IMR-90 (cell line): ENCODE data around the gene ZDHHC14. TPM values are rescaled to one million over a fixed set of nuclear protein-coding genes. Genes with fewer than 3 reads are reported as not detected.

ENCODE experiments used
- ATAC-seq: fragments of 200-7000 bp; cut with Tn5 transposase; 2 replicates; pipeline ENCODE4 v1.9.1; 2020; ENCODE audit warnings: low read depth, mild to moderate bottlenecking, moderate library complexity
- BruUV-seq: library from RNA; stranded (reverse); fragments of 400-500 nt; replicated peaks from 2 replicates; lab custom pipeline; 2021; lab: Mats Ljungman, UMichigan
- CTCF ChIA-PET: fragments of 300-600 bp; formaldehyde crosslinking; extraction: SDS; loops from one replicate; lab custom pipeline; 2021; ENCODE audit warnings: antibody characterized with exemption; lab: Yijun Ruan, JAX
- POLR2A ChIA-PET: fragments of 300-600 bp; sonication (Branson Sonifier 250); formaldehyde crosslinking; loops from one replicate; lab custom pipeline; 2022; ENCODE audit warnings: antibody characterized with exemption; ENCODE audit not compliant: unreplicated experiment; lab: Charles Lee
- DNase-seq: peaks from one replicate; pipeline ENCODE4 v3.0.0; 2013
- H2AFZ ChIP-seq: replicated peaks from 2 replicates; pipeline ENCODE3; 2013; ENCODE audit warnings: low read length, mild to moderate bottlenecking; ENCODE audit not compliant: poor library complexity
- H2AK5ac ChIP-seq: 2 replicates; pipeline ENCODE4 v1.6.1; 2013; ENCODE audit warnings: low read depth, low read length, inconsistent platforms
- H2AK9ac ChIP-seq: replicated peaks from 2 replicates; pipeline ENCODE3; 2013; ENCODE audit warnings: mild to moderate bottlenecking, low read depth, low read length, moderate library complexity; ENCODE audit not compliant: poor library complexity
- H2BK120ac ChIP-seq: 2 replicates; pipeline ENCODE4 v1.6.1; 2013; ENCODE audit warnings: low read depth, low read length, inconsistent platforms
- H2BK15ac ChIP-seq: 3 replicates; pipeline ENCODE4 v1.6.1; 2013; ENCODE audit warnings: low read depth, low read length, inconsistent platforms
- H2BK20ac ChIP-seq: 2 replicates; pipeline ENCODE4 v1.6.1; 2013; ENCODE audit warnings: low read depth, mild to moderate bottlenecking, inconsistent platforms, low read length, moderate library complexity
- H2BK5ac ChIP-seq: 2 replicates; pipeline ENCODE4 v1.6.1; 2013; ENCODE audit warnings: mild to moderate bottlenecking, low read depth, low read length, inconsistent platforms; ENCODE audit not compliant: poor library complexity, severe bottlenecking
- H3K14ac ChIP-seq: replicated peaks from 2 replicates; pipeline ENCODE4 v1.6.1; 2013; ENCODE audit warnings: low read depth, low read length, inconsistent platforms
- H3K18ac ChIP-seq: 2 replicates; pipeline ENCODE4 v1.6.1; 2013; ENCODE audit warnings: low read depth, low read length, control low read depth
- H3K23ac ChIP-seq: 2 replicates; pipeline ENCODE4 v1.6.1; 2013; ENCODE audit warnings: low read depth, low read length, inconsistent platforms
- H3K27ac ChIP-seq: 2 replicates; pipeline ENCODE4 v1.5.1; 2013; ENCODE audit warnings: mild to moderate bottlenecking, control low read depth, low read length; ENCODE audit not compliant: insufficient read depth
- H3K27me3 ChIP-seq: 2 replicates; pipeline ENCODE4 v1.6.1; 2013; ENCODE audit warnings: low read length; ENCODE audit not compliant: control insufficient read depth, insufficient read depth
- H3K36me3 ChIP-seq: 2 replicates; pipeline ENCODE4 v1.6.1; 2013; ENCODE audit warnings: low read length, mixed read lengths; ENCODE audit not compliant: control insufficient read depth, insufficient read depth
- H3K4ac ChIP-seq: 2 replicates; pipeline ENCODE4 v1.6.1; 2013; ENCODE audit warnings: low read depth, low read length, inconsistent platforms
- H3K4me1 ChIP-seq: 2 replicates; pipeline ENCODE4 v1.6.1; 2013; ENCODE audit warnings: low read length, mixed read lengths; ENCODE audit not compliant: control insufficient read depth, insufficient read depth
- H3K4me2 ChIP-seq: 2 replicates; pipeline ENCODE4 v1.6.1; 2013; ENCODE audit warnings: low read depth, mild to moderate bottlenecking, control low read depth, low read length, moderate library complexity
- H3K4me3 ChIP-seq: 2 replicates; pipeline ENCODE4 v1.5.1; 2013; ENCODE audit warnings: low read depth, mild to moderate bottlenecking, control low read depth, low read length, moderate library complexity; ENCODE audit not compliant: insufficient read depth
- H3K56ac ChIP-seq: 2 replicates; pipeline ENCODE4 v1.6.1; 2013; ENCODE audit warnings: low read length, inconsistent platforms; ENCODE audit not compliant: insufficient read depth; ENCODE audit errors: extremely low read depth
- H3K79me1 ChIP-seq, 2 experiments: 2 replicates each; pipeline ENCODE4 v1.6.1; 2013; ENCODE audit warnings: low read length in 2 of 2, inconsistent platforms in 1 of 2, low read depth in 1 of 2
- H3K9ac ChIP-seq: 2 replicates; pipeline ENCODE4 v1.6.1; 2013; ENCODE audit warnings: low read depth, low read length, control low read depth
- H3K9me1 ChIP-seq: 2 replicates; pipeline ENCODE4 v1.6.1; 2013; ENCODE audit warnings: low read length, inconsistent platforms; ENCODE audit not compliant: insufficient read depth
- H3K9me3 ChIP-seq: 2 replicates; pipeline ENCODE4 v1.6.1; 2013; ENCODE audit warnings: low read length; ENCODE audit not compliant: control insufficient read depth, insufficient read depth
- H4K20me1 ChIP-seq: 2 replicates; pipeline ENCODE4 v1.6.1; 2013; ENCODE audit warnings: low read length, inconsistent platforms; ENCODE audit not compliant: insufficient read depth
- H4K5ac ChIP-seq: 2 replicates; pipeline ENCODE4 v1.6.1; 2013; ENCODE audit warnings: mild to moderate bottlenecking, low read depth, low read length, control low read depth
- H4K8ac ChIP-seq, 2 experiments: 2 replicates each; pipeline ENCODE4 v1.6.1; 2013; ENCODE audit warnings: low read depth in 2 of 2, low read length in 2 of 2, control low read depth in 1 of 2, inconsistent platforms in 1 of 2
- H4K91ac ChIP-seq: 2 replicates; pipeline ENCODE4 v1.6.1; 2013; ENCODE audit warnings: low read depth, low read length, inconsistent platforms; ENCODE audit not compliant: insufficient read depth
- BHLHE40 ChIP-seq: fragments of 150-350 bp; IDR thresholded peaks from 2 replicates; pipeline ENCODE4 v1.6.1; 2016; ENCODE audit warnings: mild to moderate bottlenecking, low read depth, low read length
- CEBPB ChIP-seq: IDR thresholded peaks from 2 replicates; pipeline ENCODE4 v1.6.1; 2012; ENCODE audit warnings: low read depth, low read length, improper control_type of control experiment
- CHD1 ChIP-seq: IDR thresholded peaks from 2 replicates; pipeline ENCODE4 v1.6.1; 2012; ENCODE audit warnings: low read depth, low read length, improper control_type of control experiment
- ELK1 ChIP-seq: fragments of 150-350 bp; IDR thresholded peaks from 2 replicates; pipeline ENCODE4 v1.6.1; 2016; ENCODE audit warnings: low read depth, mild to moderate bottlenecking, low read length, moderate library complexity, borderline replicate concordance
- MAFK ChIP-seq: IDR thresholded peaks from 2 replicates; pipeline ENCODE4 v1.6.1; 2012; ENCODE audit warnings: low read depth, low read length, improper control_type of control experiment
- NFE2L2 ChIP-seq: fragments of 150-350 bp; IDR thresholded peaks from 2 replicates; pipeline ENCODE4 v1.6.1; 2016; ENCODE audit warnings: low read depth, mild to moderate bottlenecking, low read length
- WGBS, 2 experiments: methylation state at CpG; one replicate each; pipeline versions ENCODE4 v1.1.5 to v1.1.7; 2013; ENCODE audit warnings: missing lambda C conversion rate in 2 of 2; ENCODE audit not compliant: insufficient read length in 1 of 2; ENCODE audit errors: extremely low coverage in 2 of 2; 5-methylcytosine and 5-hydroxymethylcytosine counted together
- dilution Hi-C: fragments of 300-500 bp; cut with HindIII; formaldehyde crosslinking; loops from one replicate; pipeline ENCODE4 v1.14.3; 2018; ENCODE audit warnings: low sequenced_read_pairs; ENCODE audit not compliant: unreplicated experiment
- in situ Hi-C: fragments of 300-500 bp; cut with MboI; formaldehyde crosslinking; loops from 3 replicates; pipeline ENCODE4 v1.14.3; 2019; ENCODE audit warnings: low sequenced_read_pairs, inconsistent platforms, mixed read lengths
- intact Hi-C: fragments of 100-400 bp; cut with micrococcal nuclease; formaldehyde crosslinking; loops from 2 replicates; pipeline ENCODE4 v1.10.0; 2022
- polyA plus RNA-seq, 3 experiments: library from polyadenylated mRNA; depleted of rRNA; stranded (reverse); fragments of >200 nt; gene quantifications; 2 replicates each; pipeline ENCODE4 v1.2.3, GENCODE V29; 2012; ENCODE audit warnings: low replicate concordance in 1 of 3
- total RNA-seq: library from RNA; depleted of rRNA; stranded (reverse); fragments of >200 nt; gene quantifications from 2 replicates; pipeline ENCODE4 v1.2.3, GENCODE V29; 2012

Gene ZDHHC14
- total and polyA plus RNA-seq, 2 of the 4 experiments (the other 2 are of a cell fraction): 0.90 to 2.0 TPM

GRCh38 chr6:157645201-157645795 lies 264.3 kb downstream of the ZDHHC14 start:
- Histone ChIP-seq H2AFZ (no peak overlapping the region), H4K91ac (no peak overlapping the region), H3K36me3 (no peaks in the 10 kb centered on the region), H3K23ac (no peak overlapping the region), H3K4me2 (no peak overlapping the region), H3K4me1 (no peaks in the 10 kb centered on the region), H4K8ac (no peak overlapping the region), H4K5ac (no peak overlapping the region), H2BK5ac (no peak overlapping the region), H2BK120ac (no peak overlapping the region), H4K20me1 (no peaks in the 10 kb centered on the region), H2BK20ac (no peak overlapping the region), H2AK5ac (no peak overlapping the region), H3K18ac (no peak overlapping the region), H3K4ac (no peak overlapping the region), H3K9me3 (no peaks in the 10 kb centered on the region), H2BK15ac (no peak overlapping the region), H3K14ac (no peak overlapping the region), H3K9me1 (no peaks in the 10 kb centered on the region), H3K9ac (no peak overlapping the region), H2AK9ac (no peak overlapping the region), H3K56ac (no peak overlapping the region), H3K4me3 (no peak overlapping the region), H3K27ac (no peak overlapping the region), H3K27me3 (no peaks in the 10 kb centered on the region), H3K79me1 (no peaks in the 10 kb centered on the region)
- BruUV-seq: no TSS peak
- no peak for TF ChIP-seq NFE2L2
- no peak for TF ChIP-seq CEBPB
- no peak for TF ChIP-seq BHLHE40
- no peak for TF ChIP-seq ELK1
- TF ChIP-seq CHD1: no peak
- no peak for TF ChIP-seq MAFK
- intact Hi-C loops (no loop called here), in situ Hi-C loops (no loop called here), dilution Hi-C loops (no loop called here)
- DNase-seq: no peak
- 80% methylated on average over 2 of the region's 20 CpGs; no CpG with 5 or more reads in 1 of the 2 experiments for WGBS, 2 experiments
- ChIA-PET CTCF (no interaction called here), POLR2A (no interaction called here)
- ATAC-seq: no peak
